Mucosa of rectum (tissue), 2 donors: Measurements from ENCODE around the gene SUSD6.
A peak's percentile ranks its signal among the peaks of the same experiment; 100 is the strongest.

Source experiments
- H3K27ac ChIP-seq, 2 donors: one replicate each; pipeline ENCODE4 v1.7.0; 2013; ENCODE audit warnings: inconsistent platforms in 2 of 2, low read depth in 2 of 2, low read length in 2 of 2
- H3K27me3 ChIP-seq, 2 donors: one replicate each; pipeline ENCODE4 v1.7.0; 2013; ENCODE audit warnings: low read length in 2 of 2; ENCODE audit not compliant: control insufficient read depth in 2 of 2, insufficient read depth in 2 of 2
- H3K36me3 ChIP-seq, 2 donors: one replicate each; pipeline ENCODE4 v1.7.0; 2013; ENCODE audit warnings: low read length in 2 of 2; ENCODE audit not compliant: control insufficient read depth in 2 of 2, insufficient read depth in 2 of 2
- H3K4me1 ChIP-seq, 2 donors: one replicate each; pipeline ENCODE4 v1.7.0; 2013; ENCODE audit warnings: low read length in 2 of 2, mild to moderate bottlenecking in 1 of 2; ENCODE audit not compliant: control insufficient read depth in 2 of 2, insufficient read depth in 2 of 2
- H3K4me3 ChIP-seq, 2 donors: one replicate each; pipeline ENCODE4 v1.7.0; 2013; ENCODE audit warnings: low read length in 2 of 2
- H3K9ac ChIP-seq, 2 donors: one replicate each; pipeline ENCODE4 v1.7.0; 2013; ENCODE audit warnings: low read length in 2 of 2, low read depth in 1 of 2, mild to moderate bottlenecking in 1 of 2
- H3K9me3 ChIP-seq, 2 donors: one replicate each; pipeline ENCODE4 v1.7.0; 2013; ENCODE audit warnings: low read length in 2 of 2; ENCODE audit not compliant: control insufficient read depth in 2 of 2
- donor health status: healthy.
- donor health status: Normal muscosa, but diverticular disease.

Gene SUSD6

DNA sequence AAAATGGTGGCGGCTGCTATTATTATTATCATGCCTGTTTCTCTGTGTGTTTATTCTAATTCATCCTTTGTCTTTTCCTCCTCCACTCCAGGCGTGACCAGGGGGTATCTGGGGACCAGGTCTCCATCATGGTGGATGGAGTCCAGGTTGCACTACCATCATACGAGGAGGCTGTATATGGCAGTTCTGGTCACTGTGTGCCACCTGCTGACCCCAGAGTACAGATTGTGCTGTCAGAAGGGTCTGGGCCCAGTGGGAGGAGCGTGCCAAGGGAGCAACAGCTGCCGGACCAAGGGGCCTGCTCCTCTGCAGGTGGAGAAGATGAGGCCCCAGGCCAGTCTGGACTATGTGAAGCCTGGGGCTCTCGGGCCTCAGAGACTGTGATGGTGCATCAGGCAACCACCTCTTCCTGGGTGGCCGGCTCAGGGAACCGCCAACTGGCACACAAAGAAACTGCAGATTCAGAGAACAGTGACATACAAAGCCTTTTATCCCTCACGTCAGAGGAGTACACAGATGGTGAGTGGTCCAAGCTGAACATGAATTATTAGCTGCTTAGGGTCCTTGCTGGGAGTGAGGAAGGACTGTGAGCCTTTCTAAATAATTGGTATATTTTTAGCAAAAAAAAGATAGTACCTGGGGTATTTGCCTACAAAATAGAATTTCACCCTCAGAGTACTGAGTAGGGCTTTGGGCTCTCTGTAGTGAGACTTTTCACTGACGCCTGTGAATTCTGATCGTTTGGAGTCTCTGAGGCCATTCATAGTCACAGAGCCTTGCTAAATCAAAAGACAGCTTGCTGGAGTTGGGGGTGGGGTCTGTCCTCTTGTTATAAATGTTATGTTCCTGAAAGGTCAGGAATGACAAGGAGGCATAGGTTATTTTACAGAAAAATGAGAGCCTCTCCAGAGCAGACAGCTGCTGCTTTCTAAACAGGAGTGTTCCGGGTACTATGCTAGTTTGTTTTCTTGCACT lies 97.5 kb downstream of the SUSD6 start:
- H3K27me3 ChIP-seq, result no peaks in the 10 kb centered on the region
- no peak overlapping the region for H3K27ac ChIP-seq
- H3K36me3 ChIP-seq, result peaks cover 20 to 47% of the 10 kb centered on the region in 2 donors
- no peak overlapping the region for H3K9ac ChIP-seq
- H3K4me1 ChIP-seq, result peaks cover 29 to 34% of the 10 kb centered on the region in 2 donors
- H3K9me3 ChIP-seq, result no peaks in the 10 kb centered on the region
- no peak overlapping the region for H3K4me3 ChIP-seq

DNA sequence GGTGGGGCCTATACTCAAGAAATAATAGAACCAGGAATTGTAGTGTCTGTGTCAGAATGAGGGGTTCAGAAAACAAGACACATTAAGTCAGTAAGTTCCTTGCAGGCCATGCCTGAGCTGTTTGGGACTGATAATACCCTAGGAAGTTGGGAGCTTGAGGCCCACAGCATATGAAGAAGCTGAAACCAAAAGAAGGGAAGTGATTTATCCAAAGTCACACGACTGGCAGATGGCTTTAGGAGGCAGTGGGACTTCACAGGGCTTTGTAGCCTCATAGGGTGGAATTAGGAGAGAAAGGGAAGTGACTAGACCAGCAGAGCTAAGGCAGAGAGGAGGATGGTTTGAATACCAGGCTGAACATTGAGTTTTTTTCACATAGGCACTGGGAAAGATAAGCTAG lies 99.0 kb downstream of the SUSD6 start:
- H3K4me3 ChIP-seq, result no peak overlapping the region
- H3K36me3 ChIP-seq, result peaks cover 16 to 46% of the 10 kb centered on the region in 2 donors

GRCh38 chr14:69711065-69711464 lies 99.7 kb downstream of the SUSD6 start:
- peak overlapping the region; percentile 55 to 66 for H3K27ac ChIP-seq
- H3K9ac ChIP-seq, result no peak overlapping the region
- H3K4me3 ChIP-seq, result no peak overlapping the region
- peaks cover 35 to 43% of the 10 kb centered on the region in 2 donors for H3K4me1 ChIP-seq
- H3K9me3 ChIP-seq, result no peaks in the 10 kb centered on the region
- H3K27me3 ChIP-seq, result no peaks in the 10 kb centered on the region
- peaks cover 12 to 44% of the 10 kb centered on the region in 2 donors for H3K36me3 ChIP-seq

More for the DNA sequence above, 99.0 kb downstream of the SUSD6 start:
- H3K27ac ChIP-seq, result peak overlapping the region in 1 of 2 donors; percentile 66
- peaks cover 34 to 40% of the 10 kb centered on the region in 2 donors for H3K4me1 ChIP-seq
- H3K9me3 ChIP-seq, result no peaks in the 10 kb centered on the region
- no peaks in the 10 kb centered on the region for H3K27me3 ChIP-seq
- no peak overlapping the region for H3K9ac ChIP-seq

GRCh38 chr14:69711477-69711876 lies 100.1 kb downstream of the SUSD6 start:
- Histone ChIP-seq H3K9me3 (no peaks in the 10 kb centered on the region), H3K9ac (no peak overlapping the region), H3K27me3 (no peaks in the 10 kb centered on the region), H3K36me3 (peaks cover 12 to 44% of the 10 kb centered on the region in 2 donors), H3K4me3 (no peak overlapping the region), H3K27ac (peak overlapping the region; percentile 27 to 55), H3K4me1 (peaks cover 39 to 47% of the 10 kb centered on the region in 2 donors)

GRCh38 chr14:69711881-69712560 lies 100.6 kb downstream of the SUSD6 start:
- no peak overlapping the region for H3K9ac ChIP-seq
- no peak overlapping the region for H3K4me3 ChIP-seq
- H3K9me3 ChIP-seq, result no peaks in the 10 kb centered on the region
- no peaks in the 10 kb centered on the region for H3K27me3 ChIP-seq
- H3K36me3 ChIP-seq, result peaks cover 12 to 39% of the 10 kb centered on the region in 2 donors
- H3K4me1 ChIP-seq, result peaks cover 39 to 51% of the 10 kb centered on the region in 2 donors
- peak overlapping the region; percentile 55 to 66 for H3K27ac ChIP-seq

DNA sequence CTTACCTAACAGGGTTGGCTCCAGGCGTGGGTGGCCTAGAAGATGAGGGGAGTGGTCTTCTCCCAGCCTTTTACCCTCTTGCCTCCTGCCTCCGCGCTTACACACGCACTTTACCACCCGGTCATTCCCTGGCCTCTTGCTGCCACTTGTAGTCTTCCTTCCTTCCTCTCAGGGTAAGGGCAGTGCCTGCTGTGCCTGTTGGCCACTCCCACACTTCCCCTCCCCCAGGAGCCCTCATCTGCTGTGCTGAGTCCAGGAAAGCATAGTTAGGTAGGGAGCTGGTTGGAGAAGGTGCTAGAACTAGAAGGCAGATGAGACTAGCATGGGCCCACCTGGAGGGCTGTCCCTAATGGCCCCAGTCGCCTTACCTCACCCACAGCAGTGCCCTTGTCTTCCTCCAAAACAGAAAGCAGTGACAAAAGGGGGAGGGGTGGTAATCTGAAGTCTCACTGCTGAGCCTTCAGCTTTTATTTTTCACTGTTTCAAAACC lies 101.2 kb downstream of the SUSD6 start:
- Histone ChIP-seq H3K4me1 (peaks cover 39 to 51% of the 10 kb centered on the region in 2 donors), H3K9me3 (no peaks in the 10 kb centered on the region), H3K27ac (peak overlapping the region; percentile 43 to 66), H3K4me3 (no peak overlapping the region), H3K9ac (peak overlapping the region in 1 of 2 donors; percentile 35), H3K36me3 (peaks cover 12 to 37% of the 10 kb centered on the region in 2 donors), H3K27me3 (no peaks in the 10 kb centered on the region)

GRCh38 chr14:69713209-69713781 lies 101.9 kb downstream of the SUSD6 start:
- H3K4me3 ChIP-seq, result no peak overlapping the region
- peaks cover 12 to 34% of the 10 kb centered on the region in 2 donors for H3K36me3 ChIP-seq

DNA sequence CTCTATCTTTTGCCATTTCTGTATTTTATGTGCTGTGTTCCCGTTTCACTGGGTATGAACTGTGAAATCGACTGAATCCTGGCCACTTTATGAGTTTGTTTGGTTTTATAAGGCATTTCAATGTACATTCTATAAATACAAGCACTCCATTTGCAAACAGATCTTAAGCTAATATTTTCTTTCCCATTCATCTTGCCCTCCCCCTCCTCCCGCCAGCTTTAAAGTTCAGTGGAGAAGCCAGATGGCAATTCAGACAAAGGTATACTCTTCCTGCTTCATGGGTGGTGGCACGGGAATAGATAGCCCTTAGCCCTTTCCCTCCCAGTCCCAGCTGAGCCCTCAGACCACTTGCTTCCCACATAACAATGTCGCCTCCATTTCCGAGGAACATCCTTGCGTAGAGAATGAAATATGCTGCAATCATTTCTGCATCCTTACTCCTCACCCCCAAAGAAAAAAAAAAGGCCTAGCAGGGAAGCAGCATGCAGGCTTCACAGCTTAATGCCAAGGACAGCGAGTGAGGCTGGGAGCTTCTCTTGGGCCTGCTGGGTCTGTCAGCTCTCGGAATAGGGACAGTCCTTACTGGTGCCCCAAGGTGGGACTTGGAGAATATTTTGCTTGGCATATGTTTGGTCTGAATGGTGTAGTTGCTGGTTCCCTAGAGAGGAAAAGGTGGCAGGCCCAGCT lies 102.7 kb downstream of the SUSD6 start:
- H3K27me3 ChIP-seq, result no peaks in the 10 kb centered on the region
- H3K27ac ChIP-seq, result peak overlapping the region; percentile 48 to 66
- no peaks in the 10 kb centered on the region for H3K9me3 ChIP-seq
- H3K9ac ChIP-seq, result peak overlapping the region in 1 of 2 donors; percentile 5
- H3K36me3 ChIP-seq, result peaks cover 3 to 26% of the 10 kb centered on the region in 2 donors
- peaks cover 39 to 52% of the 10 kb centered on the region in 2 donors for H3K4me1 ChIP-seq
- H3K4me3 ChIP-seq, result no peak overlapping the region

More at GRCh38 chr14:69713209-69713781, 101.9 kb downstream of the SUSD6 start:
- Histone ChIP-seq H3K9ac (no peak overlapping the region), H3K4me1 (peaks cover 39 to 51% of the 10 kb centered on the region in 2 donors), H3K27me3 (no peaks in the 10 kb centered on the region), H3K9me3 (no peaks in the 10 kb centered on the region), H3K27ac (peak overlapping the region; percentile 48 to 66)

GRCh38 chr14:69715725-69716477 lies 104.5 kb downstream of the SUSD6 start:
- no peaks in the 10 kb centered on the region for H3K9me3 ChIP-seq
- no peak overlapping the region for H3K9ac ChIP-seq
- peak overlapping the region in 1 of 2 donors; percentile 13 for H3K27ac ChIP-seq
- peaks cover 40 to 49% of the 10 kb centered on the region in 2 donors for H3K4me1 ChIP-seq
- H3K36me3 ChIP-seq, result peaks cover 0 to 13% of the 10 kb centered on the region in 2 donors
- peak overlapping the region in 1 of 2 donors; percentile 16 for H3K4me3 ChIP-seq
- no peaks in the 10 kb centered on the region for H3K27me3 ChIP-seq
